OCI-LY1 (cell line): ENCODE data around the gene CKAP5.

Experiments used
- H2AFZ ChIP-seq: fragments of 200-600 bp; sonication (generic), shearing (Covaris generic); 2 replicates; pipeline ENCODE4 v1.6.0; 2014; ENCODE audit warnings: antibody characterized with exemption, mild to moderate bottlenecking, low read length
- H3F3A ChIP-seq: fragments of 200-600 bp; sonication (generic), shearing (Covaris generic); 2 replicates; pipeline ENCODE4 v1.6.0; 2014; ENCODE audit warnings: mild to moderate bottlenecking, antibody characterized with exemption, low read length, moderate library complexity; ENCODE audit not compliant: insufficient read depth
- H3K27ac ChIP-seq: fragments of 200-600 bp; sonication (generic); 2 replicates; pipeline ENCODE4 v1.5.1; 2014; ENCODE audit warnings: low read length, mixed run types, mild to moderate bottlenecking, low read depth; ENCODE audit not compliant: poor library complexity, severe bottlenecking
- H3K27me3 ChIP-seq: fragments of 200-600 bp; sonication (generic); 2 replicates; pipeline ENCODE4 v1.6.0; 2014; ENCODE audit warnings: antibody characterized with exemption, mild to moderate bottlenecking, low read length, moderate library complexity; ENCODE audit not compliant: insufficient read depth
- H3K36me3 ChIP-seq: fragments of 200-600 bp; sonication (generic); 2 replicates; pipeline ENCODE4 v1.6.1; 2014; ENCODE audit warnings: mild to moderate bottlenecking, antibody characterized with exemption, low read length, moderate library complexity, mixed read lengths; ENCODE audit not compliant: insufficient read depth
- H3K4me1 ChIP-seq: fragments of 200-600 bp; sonication (generic); 2 replicates; pipeline ENCODE4 v1.5.1; 2014; ENCODE audit warnings: mild to moderate bottlenecking, low read length, moderate library complexity; ENCODE audit not compliant: insufficient read depth, severe bottlenecking
- H3K4me2 ChIP-seq: fragments of 200-600 bp; sonication (generic), shearing (Covaris generic); 2 replicates; pipeline ENCODE4 v1.6.1; 2014; ENCODE audit warnings: low read length
- H3K4me3 ChIP-seq: fragments of 200-600 bp; sonication (generic); 2 replicates; pipeline ENCODE4 v1.5.1; 2014; ENCODE audit warnings: low read length, low read depth, mild to moderate bottlenecking, mixed read lengths; ENCODE audit not compliant: poor library complexity, severe bottlenecking
- H3K79me2 ChIP-seq: fragments of 200-600 bp; shearing (Covaris generic); 2 replicates; pipeline ENCODE4 v1.6.1; 2016; ENCODE audit warnings: mixed run types, low read length, mixed read lengths; ENCODE audit not compliant: insufficient read depth
- H3K9ac ChIP-seq: fragments of 200-600 bp; sonication (generic), shearing (Covaris generic); 2 replicates; pipeline ENCODE4 v1.6.1; 2014; ENCODE audit warnings: mild to moderate bottlenecking, low read length, mixed read lengths
- H3K9me2 ChIP-seq: fragments of 200-600 bp; sonication (generic), shearing (Covaris generic); 2 replicates; pipeline ENCODE4 v1.6.1; 2014; ENCODE audit warnings: low read depth, mild to moderate bottlenecking, low read length, mixed read lengths
- H3K9me3 ChIP-seq: fragments of 200-600 bp; shearing (Covaris generic); 2 replicates; pipeline ENCODE4 v1.6.1; 2014; ENCODE audit warnings: low read length, mixed read lengths
- H4K20me1 ChIP-seq: fragments of 200-600 bp; sonication (generic), shearing (Covaris generic); 2 replicates; pipeline ENCODE4 v1.6.0; 2016; ENCODE audit warnings: mild to moderate bottlenecking, low read length; ENCODE audit not compliant: insufficient read depth
- EZH2 ChIP-seq: fragments of 200-600 bp; sonication (generic), shearing (Covaris generic); IDR thresholded peaks from 2 replicates; pipeline ENCODE4 v1.8.0; 2017; ENCODE audit warnings: borderline replicate concordance, mixed run types, mild to moderate bottlenecking, antibody characterized with exemption, low read length, moderate library complexity, mixed read lengths
- TF ChIP-seq, protein P1 (sequence below): fragments of 200-600 bp; sonication (generic), shearing (Covaris generic); IDR thresholded peaks from 2 replicates; pipeline ENCODE4 v1.5.1; 2017; ENCODE audit warnings: mild to moderate bottlenecking, antibody characterized with exemption, low read length, moderate library complexity, mixed read lengths

CKAP5 gene

GRCh38 chr11:46826310-46827044 is 19.6 kb downstream of the CKAP5 start:
- peak overlapping the region; percentile 63 for H3K4me3 ChIP-seq
- H3K27me3 ChIP-seq = no peaks in the 10 kb centered on the region
- no peak overlapping the region for H3K27ac ChIP-seq
- peak overlapping the region; percentile 41; the same call in 1 of the 2 replicates for H3K9ac ChIP-seq
- H4K20me1 ChIP-seq = no peaks in the 10 kb centered on the region
- no peak for TF ChIP-seq EZH2
- TF ChIP-seq, protein P1, sequence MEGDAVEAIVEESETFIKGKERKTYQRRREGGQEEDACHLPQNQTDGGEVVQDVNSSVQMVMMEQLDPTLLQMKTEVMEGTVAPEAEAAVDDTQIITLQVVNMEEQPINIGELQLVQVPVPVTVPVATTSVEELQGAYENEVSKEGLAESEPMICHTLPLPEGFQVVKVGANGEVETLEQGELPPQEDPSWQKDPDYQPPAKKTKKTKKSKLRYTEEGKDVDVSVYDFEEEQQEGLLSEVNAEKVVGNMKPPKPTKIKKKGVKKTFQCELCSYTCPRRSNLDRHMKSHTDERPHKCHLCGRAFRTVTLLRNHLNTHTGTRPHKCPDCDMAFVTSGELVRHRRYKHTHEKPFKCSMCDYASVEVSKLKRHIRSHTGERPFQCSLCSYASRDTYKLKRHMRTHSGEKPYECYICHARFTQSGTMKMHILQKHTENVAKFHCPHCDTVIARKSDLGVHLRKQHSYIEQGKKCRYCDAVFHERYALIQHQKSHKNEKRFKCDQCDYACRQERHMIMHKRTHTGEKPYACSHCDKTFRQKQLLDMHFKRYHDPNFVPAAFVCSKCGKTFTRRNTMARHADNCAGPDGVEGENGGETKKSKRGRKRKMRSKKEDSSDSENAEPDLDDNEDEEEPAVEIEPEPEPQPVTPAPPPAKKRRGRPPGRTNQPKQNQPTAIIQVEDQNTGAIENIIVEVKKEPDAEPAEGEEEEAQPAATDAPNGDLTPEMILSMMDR = no peak
- no peaks in the 10 kb centered on the region for H3K9me2 ChIP-seq
- no peaks in the 10 kb centered on the region for H3F3A ChIP-seq
- peak overlapping the region; percentile 76 for H3K4me2 ChIP-seq
- H3K79me2 ChIP-seq = peaks cover 98% of the 10 kb centered on the region
- H2AFZ ChIP-seq = no peak overlapping the region
- H3K36me3 ChIP-seq = no peaks in the 10 kb centered on the region
- H3K4me1 ChIP-seq = peaks cover 37% of the 10 kb centered on the region
- H3K9me3 ChIP-seq = no peaks in the 10 kb centered on the region

GRCh38 chr11:46808799-46809431 is 37.2 kb downstream of the CKAP5 start:
- Histone ChIP-seq H3K79me2 (no peaks in the 10 kb centered on the region), H3K36me3 (peaks cover 72% of the 10 kb centered on the region), H2AFZ (no peak overlapping the region), H3K4me3 (no peak overlapping the region), H3K9me3 (no peaks in the 10 kb centered on the region), H3K9ac (no peak overlapping the region), H3K4me2 (no peak overlapping the region), H3K9me2 (no peaks in the 10 kb centered on the region), H3K27me3 (no peaks in the 10 kb centered on the region), H3K27ac (no peak overlapping the region), H3K4me1 (no peaks in the 10 kb centered on the region), H3F3A (no peaks in the 10 kb centered on the region), H4K20me1 (no peaks in the 10 kb centered on the region)
- TF ChIP-seq EZH2 = no peak
- TF ChIP-seq, protein P1 = peak; percentile 60

DNA sequence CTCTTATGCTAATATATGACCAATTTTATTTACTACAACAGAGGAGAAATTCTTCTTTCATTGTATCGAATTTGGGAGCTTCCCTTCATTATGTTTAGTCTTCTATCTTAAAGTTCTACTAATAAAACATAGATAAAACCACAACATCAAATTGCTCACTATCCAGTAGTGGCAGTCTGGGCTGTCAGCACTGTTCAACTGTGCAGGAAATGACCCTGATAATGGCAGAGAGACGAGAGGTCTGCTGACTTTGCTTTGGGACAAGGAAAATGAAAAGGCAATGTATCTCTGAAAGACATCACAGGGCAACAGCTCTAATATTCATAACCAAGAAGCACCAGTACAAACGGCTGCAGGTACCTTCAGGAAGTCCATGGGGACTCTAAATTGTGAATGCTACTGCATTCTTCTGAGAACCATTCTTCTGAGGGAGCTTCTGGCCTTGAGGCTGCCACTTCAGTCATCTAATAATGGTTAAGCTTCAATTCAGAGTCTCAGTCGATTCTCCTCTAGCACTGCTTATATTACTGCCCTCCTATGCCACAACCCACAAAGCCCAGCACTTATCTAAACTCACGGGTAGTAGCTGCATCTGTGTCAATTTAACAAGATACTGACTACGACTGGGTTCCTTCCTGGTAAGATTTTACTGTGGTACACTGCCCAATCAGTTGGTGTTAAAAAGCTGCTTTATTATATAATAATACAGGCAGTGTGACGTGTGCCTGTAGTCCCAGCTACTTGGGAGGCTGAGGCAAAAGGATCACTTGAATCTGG is 44.2 kb downstream of the CKAP5 start:
- no peak overlapping the region for H3K4me3 ChIP-seq
- no peaks in the 10 kb centered on the region for H3K9me3 ChIP-seq
- no peaks in the 10 kb centered on the region for H3K4me1 ChIP-seq
- H3K79me2 ChIP-seq = no peaks in the 10 kb centered on the region
- no peak overlapping the region for H3K27ac ChIP-seq
- peaks cover 77% of the 10 kb centered on the region for H3K36me3 ChIP-seq
- TF ChIP-seq, protein P1 = no peak
- TF ChIP-seq EZH2 = no peak
- no peaks in the 10 kb centered on the region for H4K20me1 ChIP-seq
- no peak overlapping the region for H3K9ac ChIP-seq
- no peaks in the 10 kb centered on the region for H3K9me2 ChIP-seq
- no peak overlapping the region for H2AFZ ChIP-seq
- H3K4me2 ChIP-seq = no peak overlapping the region
- no peaks in the 10 kb centered on the region for H3K27me3 ChIP-seq
- no peaks in the 10 kb centered on the region for H3F3A ChIP-seq
